ENCODE data around the gene PXMP4. TPM values are rescaled to one million over a fixed set of nuclear protein-coding genes. Genes with fewer than 3 reads are reported as not detected.

PXMP4 gene
- polyA plus RNA-seq, 2 of the 4 experiments (the other 2 are of a cell fraction), result 4.5 to 6.6 TPM

DNA sequence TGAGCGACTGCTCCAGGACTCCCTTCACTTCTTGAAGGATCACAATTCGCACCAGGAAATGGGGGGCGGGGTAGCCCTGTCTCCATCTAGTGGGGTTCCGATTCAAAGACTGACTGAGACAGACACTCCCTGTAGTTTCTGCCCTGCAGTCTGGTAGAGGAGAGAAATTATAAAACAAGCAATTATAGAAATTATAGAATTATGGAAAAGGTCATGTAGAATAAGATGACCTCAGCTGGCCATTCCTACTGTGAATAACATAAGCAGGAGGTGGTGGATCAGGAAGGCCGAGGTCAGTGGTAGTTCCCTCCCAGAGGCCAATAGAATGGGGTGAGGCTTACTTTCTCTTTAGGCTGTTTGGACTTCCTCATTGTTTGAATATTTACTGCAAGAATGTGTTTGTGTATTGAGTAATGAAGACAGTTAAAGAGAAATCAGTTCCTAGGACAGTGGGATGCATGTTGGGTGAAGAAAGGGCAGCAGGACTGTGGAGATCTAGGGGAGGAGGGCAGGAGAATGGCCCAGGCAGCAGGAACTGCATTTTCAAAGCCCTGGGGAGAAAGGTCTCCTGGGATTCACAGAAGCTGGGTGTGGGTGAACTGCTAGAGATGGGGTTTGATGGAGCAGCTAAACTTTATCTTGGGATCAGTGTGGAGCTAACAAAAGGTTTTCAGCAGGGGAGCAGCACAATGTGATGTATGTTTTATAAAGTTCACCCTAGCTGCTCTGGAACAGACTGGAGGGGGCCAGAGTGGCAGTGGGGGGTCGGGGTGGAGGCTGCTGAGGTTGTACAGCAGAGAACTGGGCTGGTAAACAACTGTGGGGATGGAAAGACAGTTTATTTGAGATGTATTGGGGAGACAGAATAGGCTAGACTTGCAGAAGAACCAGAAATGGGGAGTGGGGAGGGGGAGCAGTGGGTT, 13.8 kb upstream of the PXMP4 start (continued):
- TF ChIP-seq NPAS2 (CRISPR knock-in tag; IDR thresholded peaks at IDR 0.05; ENCODE audit: borderline replicate concordance), result no peak
- TF ChIP-seq, protein P1, sequence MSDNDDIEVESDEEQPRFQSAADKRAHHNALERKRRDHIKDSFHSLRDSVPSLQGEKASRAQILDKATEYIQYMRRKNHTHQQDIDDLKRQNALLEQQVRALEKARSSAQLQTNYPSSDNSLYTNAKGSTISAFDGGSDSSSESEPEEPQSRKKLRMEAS (IDR thresholded peaks at IDR 0.05), result peak; percentile 70
- TF ChIP-seq RARB (CRISPR knock-in tag; IDR thresholded peaks at IDR 0.05), result 0 out of 2 replicates have a peak, but pooled peaks have one; percentile 14
- TF ChIP-seq, protein P2, sequence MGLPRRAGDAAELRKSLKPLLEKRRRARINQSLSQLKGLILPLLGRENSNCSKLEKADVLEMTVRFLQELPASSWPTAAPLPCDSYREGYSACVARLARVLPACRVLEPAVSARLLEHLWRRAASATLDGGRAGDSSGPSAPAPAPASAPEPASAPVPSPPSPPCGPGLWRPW (IDR thresholded peaks at IDR 0.05), result peak; percentile 16; the same call in 1 of the 2 replicates
- TF ChIP-seq EHF (CRISPR knock-in tag; IDR thresholded peaks at IDR 0.05), result peak; percentile 81; the same call in 1 of the 2 replicates

DNA sequence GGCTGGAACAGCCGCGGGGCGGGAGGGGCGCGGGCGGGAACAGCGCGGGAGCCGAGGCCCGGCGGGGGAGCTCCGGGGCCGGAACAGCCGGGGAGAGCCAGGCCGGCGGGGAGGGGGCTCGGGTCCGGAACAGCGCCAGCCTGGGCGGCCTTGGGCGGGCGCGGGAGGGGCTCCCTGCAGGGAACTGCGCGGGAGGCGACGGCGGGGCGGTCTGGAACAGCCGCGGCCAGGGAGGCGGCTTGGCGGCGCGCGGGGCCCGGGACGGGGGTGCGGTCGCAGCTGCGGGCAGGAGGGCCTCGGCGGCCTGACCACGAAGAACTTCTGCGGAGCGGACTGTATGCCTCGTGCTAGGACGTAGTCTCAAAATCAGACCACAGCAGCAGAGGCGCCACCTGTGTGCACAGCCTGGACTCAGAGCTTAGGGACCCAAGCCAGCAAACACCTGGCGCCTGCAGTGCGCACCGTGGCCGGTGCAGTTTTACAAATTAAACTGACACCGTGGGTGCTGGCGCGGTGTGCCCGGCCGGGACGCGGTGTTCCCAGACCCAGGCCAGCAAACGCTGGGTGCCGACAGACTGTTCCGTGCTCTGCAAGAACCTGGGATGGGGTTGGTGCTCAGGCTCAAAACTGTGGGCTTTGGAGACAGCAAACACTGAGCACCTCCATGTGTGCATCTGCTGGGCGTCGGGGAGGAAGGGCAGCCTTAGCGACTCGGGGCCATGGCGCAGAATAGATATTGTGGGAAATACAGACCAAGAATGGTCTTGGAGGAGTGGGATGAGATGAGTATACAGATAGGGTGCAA, 12.3 kb upstream of the PXMP4 start:
- H3K4me2 ChIP-seq, result peak overlapping the region; percentile 97
- POLR2A ChIA-PET, result interaction anchor here (0.6 to 3.1 kb wide), 9 partner anchors 12 to 289 kb away, joined by 3 to 14 read pairs (median 8); partner anchors contain the start of genes CBFA2T2, CHMP4B, PXMP4 and RALY
- DNase-seq (ENCODE audit: low read depth in 1 of 2, low spot score in 1 of 2), result peak; percentile 18 to 89
- H3K4me1 ChIP-seq, result peaks cover 28% of the 10 kb centered on the region
- peak; percentile 52 to 75 for ATAC-seq
- CTCF ChIA-PET, result interaction anchor here (0.6 to 2.3 kb wide), 28 partner anchors 9 to 525 kb away, joined by 3 to 10 read pairs (median 4); partner anchors contain the start of gene CHMP4B
- H3K9me3 ChIP-seq, result peaks cover 24% of the 10 kb centered on the region
- peak overlapping the region; percentile 98 for H3K27ac ChIP-seq
- no peak for FAIRE-seq
- H3K4me3 ChIP-seq, result peak overlapping the region; percentile 58
- 1% methylated on average over 30 of the region's 68 CpGs for WGBS (ENCODE audit: missing lambda C conversion rate)
- TF ChIP-seq ZC3H11A (IDR thresholded peaks at IDR 0.05), result no peak
- no peak for TF ChIP-seq ZNF302 (CRISPR knock-in tag; IDR thresholded peaks at IDR 0.05)
- no peak for TF ChIP-seq FOSL2 (IDR thresholded peaks at IDR 0.05)
- no peak for TF ChIP-seq FOSL2 (CRISPR knock-in tag; IDR thresholded peaks at IDR 0.05)
- TF ChIP-seq TP53 (CRISPR knock-in tag; IDR thresholded peaks at IDR 0.05), result no peak
- no peak for TF ChIP-seq MAFK (IDR thresholded peaks at IDR 0.05; ENCODE audit: partially characterized antibody)
- TF ChIP-seq, protein P1 (IDR thresholded peaks at IDR 0.05), result peak; percentile 82
- no peak for TF ChIP-seq ZFP36 (IDR thresholded peaks at IDR 0.05; ENCODE audit: borderline replicate concordance, partially characterized antibody)
- TF ChIP-seq HEYL (CRISPR knock-in tag; IDR thresholded peaks at IDR 0.05), result no peak
- no peak for TF ChIP-seq PHF8 (IDR thresholded peaks at IDR 0.05; ENCODE audit: borderline replicate concordance, low read depth)
- TF ChIP-seq HOXB5 (CRISPR knock-in tag; IDR thresholded peaks at IDR 0.05), result no peak
- no peak for TF ChIP-seq FOSB (CRISPR knock-in tag; IDR thresholded peaks at IDR 0.05)
- TF ChIP-seq, protein P3, sequence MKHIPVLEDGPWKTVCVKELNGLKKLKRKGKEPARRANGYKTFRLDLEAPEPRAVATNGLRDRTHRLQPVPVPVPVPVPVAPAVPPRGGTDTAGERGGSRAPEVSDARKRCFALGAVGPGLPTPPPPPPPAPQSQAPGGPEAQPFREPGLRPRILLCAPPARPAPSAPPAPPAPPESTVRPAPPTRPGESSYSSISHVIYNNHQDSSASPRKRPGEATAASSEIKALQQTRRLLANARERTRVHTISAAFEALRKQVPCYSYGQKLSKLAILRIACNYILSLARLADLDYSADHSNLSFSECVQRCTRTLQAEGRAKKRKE (CRISPR knock-in tag; IDR thresholded peaks at IDR 0.05; ENCODE audit: low read depth), result 0 out of 2 replicates have a peak, but pooled peaks have one; percentile 13
- no peak for TF ChIP-seq CHD4 (IDR thresholded peaks at IDR 0.05; ENCODE audit: borderline replicate concordance)
- no peak for TF ChIP-seq HOXB13 (CRISPR knock-in tag; IDR thresholded peaks at IDR 0.05; ENCODE audit: low read depth)
- no peak for TF ChIP-seq RARB (CRISPR knock-in tag; IDR thresholded peaks at IDR 0.05)
- TF ChIP-seq HOXA7 (CRISPR knock-in tag; IDR thresholded peaks at IDR 0.05), result no peak
- no peak for TF ChIP-seq EHMT2 (IDR thresholded peaks at IDR 0.05; ENCODE audit: low read depth)
- TF ChIP-seq MAZ (IDR thresholded peaks at IDR 0.05; ENCODE audit: borderline replicate concordance, low read depth, low read length), result no peak
- TF ChIP-seq ZSCAN20 (CRISPR knock-in tag; IDR thresholded peaks at IDR 0.05), result no peak
- TF ChIP-seq KDM1A (IDR thresholded peaks at IDR 0.05; ENCODE audit: low read depth), result no peak
- TF ChIP-seq, protein P4, sequence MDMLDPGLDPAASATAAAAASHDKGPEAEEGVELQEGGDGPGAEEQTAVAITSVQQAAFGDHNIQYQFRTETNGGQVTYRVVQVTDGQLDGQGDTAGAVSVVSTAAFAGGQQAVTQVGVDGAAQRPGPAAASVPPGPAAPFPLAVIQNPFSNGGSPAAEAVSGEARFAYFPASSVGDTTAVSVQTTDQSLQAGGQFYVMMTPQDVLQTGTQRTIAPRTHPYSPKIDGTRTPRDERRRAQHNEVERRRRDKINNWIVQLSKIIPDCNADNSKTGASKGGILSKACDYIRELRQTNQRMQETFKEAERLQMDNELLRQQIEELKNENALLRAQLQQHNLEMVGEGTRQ (IDR thresholded peaks at IDR 0.05), result no peak
- TF ChIP-seq ESRRA (IDR thresholded peaks at IDR 0.05; ENCODE audit: borderline replicate concordance, low read length), result no peak
- TF ChIP-seq CHD2 (IDR thresholded peaks at IDR 0.05; ENCODE audit: low read length, partially characterized antibody), result no peak
- TF ChIP-seq, protein P5, sequence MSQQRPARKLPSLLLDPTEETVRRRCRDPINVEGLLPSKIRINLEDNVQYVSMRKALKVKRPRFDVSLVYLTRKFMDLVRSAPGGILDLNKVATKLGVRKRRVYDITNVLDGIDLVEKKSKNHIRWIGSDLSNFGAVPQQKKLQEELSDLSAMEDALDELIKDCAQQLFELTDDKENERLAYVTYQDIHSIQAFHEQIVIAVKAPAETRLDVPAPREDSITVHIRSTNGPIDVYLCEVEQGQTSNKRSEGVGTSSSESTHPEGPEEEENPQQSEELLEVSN (IDR thresholded peaks at IDR 0.05; ENCODE audit: borderline replicate concordance, low read depth), result no peak; the same call in none of the 2 replicates
- no peak for TF ChIP-seq SMC3 (IDR thresholded peaks at IDR 0.05)
- no peak for TF ChIP-seq HDAC2 (IDR thresholded peaks at IDR 0.05)
- TF ChIP-seq POLR2AphosphoS2 (conservative IDR thresholded peaks at IDR 0.05; ENCODE audit: low read length), result no peak
- TF ChIP-seq RCOR1 (IDR thresholded peaks at IDR 0.05; ENCODE audit: low read depth, low read length), result no peak
- 0 out of 2 replicates have a peak, but pooled peaks have one; percentile 16 for TF ChIP-seq RFX5 (IDR thresholded peaks at IDR 0.05)
- TF ChIP-seq MYC (IDR thresholded peaks at IDR 0.05; ENCODE audit: borderline replicate concordance, low read length), result no peak
- TF ChIP-seq CBX2 (IDR thresholded peaks at IDR 0.05; ENCODE audit: borderline replicate concordance, low read depth), result no peak

Measured in A549 (cell line).